Cortex of kidney (tissue), 1 donor: ENCODE results near the gene MITF.
"Not testable (repeated sequence)": the region's sequence is repeated elsewhere in the genome, so short reads cannot be mapped to it uniquely, and the experiment has no call there.

Source experiments
- DNase-seq: peaks from one replicate; lab custom pipeline; 2025; lab: John Stamatoyannopoulos, UW

Gene MITF

GRCh38 chr3:69787436-69788168 is 48.3 kb downstream of the MITF start:
- DNase-seq, result no peak

DNA sequence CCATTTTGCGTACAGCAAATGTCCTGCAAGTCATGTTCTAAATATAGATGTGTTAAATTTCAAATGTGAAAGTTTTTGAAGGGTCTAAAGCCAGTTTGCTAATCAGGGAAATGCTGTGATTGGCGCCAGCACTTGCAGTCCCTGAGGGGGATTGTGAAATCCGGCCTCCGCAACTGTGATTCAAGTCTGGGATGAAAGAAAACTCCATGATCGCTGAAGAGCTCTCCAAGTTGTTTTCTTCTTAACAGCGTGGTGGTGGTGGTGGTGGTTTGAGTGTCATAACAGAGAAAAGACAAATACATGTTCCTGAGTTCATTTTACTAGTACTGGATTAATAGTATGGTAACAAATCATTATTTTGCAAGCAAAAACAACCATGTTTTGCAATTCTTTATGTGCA is 51.8 kb downstream of the MITF start:
- DNase-seq, result no peak

DNA sequence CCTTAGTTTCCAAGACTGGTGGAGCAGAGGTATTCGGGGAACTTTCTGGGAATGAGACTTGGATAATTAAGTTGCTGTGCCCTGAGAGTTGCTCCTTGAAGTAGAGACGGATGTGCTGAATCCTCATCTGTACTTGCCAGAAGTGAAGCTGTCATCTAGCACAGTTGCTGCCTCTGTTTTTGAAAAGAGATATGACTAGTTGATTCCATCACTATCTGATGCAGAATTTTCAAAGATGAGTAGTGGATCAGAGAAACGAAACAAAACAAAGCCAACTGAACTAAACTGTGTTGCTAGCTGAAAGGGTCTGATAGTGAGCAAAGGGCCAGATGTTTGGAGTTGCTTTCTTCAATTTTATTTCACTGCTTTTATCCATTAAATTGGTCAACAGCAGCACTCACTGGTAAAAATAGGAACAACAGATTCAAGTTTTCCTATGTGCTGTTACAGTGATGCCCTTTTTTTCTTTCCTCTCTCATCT is 52.7 kb downstream of the MITF start:
- no peak for DNase-seq

GRCh38 chr3:69796126-69796525 is 56.9 kb downstream of the MITF start:
- DNase-seq, result not testable (repeated sequence)

DNA sequence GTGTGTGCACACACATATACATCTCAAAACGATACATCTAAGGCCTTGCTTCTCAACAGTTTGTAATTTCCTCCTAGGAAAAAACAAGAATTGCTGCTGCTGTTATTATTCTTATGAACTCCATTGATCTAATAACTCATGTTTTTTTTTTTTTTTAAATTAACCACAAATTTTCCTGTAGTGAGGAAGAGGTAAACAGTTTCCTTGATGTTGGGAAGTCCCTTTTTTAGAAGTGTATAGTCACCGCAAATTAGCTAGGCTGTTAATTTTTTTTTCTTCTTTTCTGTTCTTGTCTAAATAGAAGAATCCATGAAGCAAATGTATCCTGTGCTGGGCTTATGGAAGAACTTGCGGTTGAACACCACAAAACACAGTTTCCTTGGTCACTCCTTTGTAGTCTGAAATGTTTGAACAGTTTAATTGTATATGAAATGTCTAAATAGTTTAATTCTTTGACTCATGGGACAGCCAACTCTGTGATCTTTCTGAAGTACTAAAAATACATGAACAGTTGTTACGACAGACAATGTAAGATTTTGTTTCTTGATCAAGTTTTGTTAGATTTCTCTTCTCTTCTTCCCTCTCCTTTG is 64.5 kb downstream of the MITF start:
- no peak for DNase-seq

GRCh38 chr3:69805491-69805890 is 66.2 kb downstream of the MITF start:
- DNase-seq, result no peak

DNA sequence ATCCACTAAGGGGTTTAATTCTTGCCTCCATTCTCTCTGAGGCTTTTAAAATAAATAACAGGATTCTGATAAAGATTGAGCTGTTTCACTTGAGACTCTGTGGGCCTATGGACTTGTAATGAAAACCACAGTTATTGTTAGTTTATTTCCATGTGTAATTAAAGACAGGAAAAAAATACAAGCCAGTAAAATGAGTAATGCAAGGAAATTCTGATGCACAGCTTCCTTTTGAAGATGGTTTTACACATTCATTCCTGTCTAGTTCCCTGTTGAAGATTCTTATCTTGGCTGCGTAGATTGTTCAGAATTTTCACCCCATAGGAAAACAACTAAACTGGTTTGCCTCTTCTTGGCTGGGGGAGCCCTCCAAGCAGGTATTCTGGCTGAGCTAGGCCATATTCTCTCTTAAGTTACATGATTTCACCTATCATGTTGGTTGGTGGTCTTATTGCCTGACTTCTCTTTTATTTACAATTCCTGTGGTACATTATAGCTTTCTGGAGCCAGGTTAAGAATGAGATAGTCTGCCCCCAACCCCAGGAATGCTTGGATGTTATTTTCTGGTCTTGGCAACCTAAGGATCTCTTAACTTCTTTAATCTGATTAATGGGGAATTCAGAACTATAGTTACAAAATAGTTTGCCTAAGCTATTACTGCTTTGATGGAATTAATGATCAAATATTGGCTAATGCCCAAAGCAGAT is 67.6 kb downstream of the MITF start:
- no peak for DNase-seq

DNA sequence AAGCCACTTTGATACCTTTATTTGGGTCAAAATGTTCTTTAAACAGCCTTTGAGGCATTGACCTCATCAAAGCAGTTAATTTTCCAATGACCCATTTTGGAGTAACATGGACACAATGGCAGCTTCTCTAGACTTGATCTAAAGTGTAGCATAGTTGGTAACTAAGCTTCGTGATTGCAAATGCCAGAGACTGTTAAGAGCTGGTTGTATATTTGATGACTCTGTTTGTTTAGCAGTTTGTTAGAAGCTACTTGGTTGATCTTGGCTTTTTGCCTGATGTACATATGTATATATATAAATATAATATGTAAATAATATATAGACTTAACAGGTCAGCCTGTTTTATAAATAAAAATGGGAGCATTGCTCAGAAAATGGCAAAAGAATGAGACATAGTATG is 68.4 kb downstream of the MITF start:
- no peak for DNase-seq

- DNase-seq, result no peak
Observed at GRCh38 chr3:69809076-69809835, 70.0 kb downstream of the MITF start.

DNA sequence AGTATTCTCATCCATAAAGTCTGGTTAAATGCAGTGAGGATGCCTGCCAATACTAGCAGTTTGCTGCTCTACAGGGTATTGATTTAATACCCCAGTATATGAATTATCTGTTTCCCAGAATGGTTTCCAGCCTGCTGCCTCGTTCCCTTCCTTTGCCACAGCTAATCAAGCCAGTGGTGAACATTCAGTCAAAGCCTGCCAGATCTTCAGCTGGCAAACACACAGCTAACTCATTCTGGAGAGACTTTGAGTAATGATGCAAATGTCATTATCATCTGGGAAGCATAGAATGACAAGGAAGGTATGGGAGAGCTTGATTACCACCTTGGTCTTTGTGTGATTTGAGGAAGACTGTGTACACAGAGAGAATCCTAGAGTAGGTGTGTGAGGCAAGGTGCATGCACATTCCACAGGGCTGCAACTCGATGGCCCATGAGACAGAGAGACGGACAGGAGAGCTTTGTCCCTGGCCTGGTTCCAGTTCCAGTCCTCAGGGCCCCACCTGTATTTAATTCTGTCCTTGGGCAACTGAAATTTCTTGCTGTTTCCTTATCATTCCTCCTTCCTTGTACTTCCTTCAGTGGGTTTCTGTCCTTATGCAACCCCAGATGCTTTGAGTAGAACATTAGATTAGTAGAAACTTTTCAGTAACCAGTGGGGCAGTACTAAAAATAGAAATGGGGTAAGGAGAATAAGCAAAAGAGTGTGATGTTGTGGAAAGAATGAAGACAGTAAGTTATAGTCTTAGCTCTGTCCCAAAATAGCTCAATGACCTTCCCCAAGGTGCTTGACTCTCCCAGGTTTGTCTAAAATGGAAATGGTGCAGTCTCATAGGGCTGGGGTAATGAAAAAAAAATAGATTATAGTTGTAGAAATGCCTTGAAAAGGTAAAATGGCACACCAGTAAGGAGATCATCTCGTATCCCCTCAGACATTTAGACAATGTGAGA is 72.5 kb downstream of the MITF start:
- DNase-seq, result no peak

DNA sequence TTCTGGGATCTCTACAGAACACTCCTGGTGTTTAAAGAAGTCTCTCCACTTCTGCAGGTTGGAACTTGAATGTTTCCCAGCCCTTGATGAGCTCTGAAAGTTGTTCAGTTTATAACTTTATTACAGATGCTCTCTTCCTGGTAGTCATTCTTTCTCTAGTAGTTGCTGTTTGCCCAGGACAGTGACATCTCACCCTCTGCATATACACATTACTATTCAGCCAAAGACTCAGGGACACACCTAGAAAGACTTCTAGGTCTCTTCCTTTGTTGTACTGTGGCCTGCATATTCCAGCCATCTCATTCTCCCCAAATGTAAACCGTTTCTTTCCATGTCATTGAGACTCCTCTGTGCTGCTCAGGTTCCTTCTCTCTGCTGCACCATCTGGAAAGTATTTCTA is 76.7 kb downstream of the MITF start:
- DNase-seq, result no peak

DNA sequence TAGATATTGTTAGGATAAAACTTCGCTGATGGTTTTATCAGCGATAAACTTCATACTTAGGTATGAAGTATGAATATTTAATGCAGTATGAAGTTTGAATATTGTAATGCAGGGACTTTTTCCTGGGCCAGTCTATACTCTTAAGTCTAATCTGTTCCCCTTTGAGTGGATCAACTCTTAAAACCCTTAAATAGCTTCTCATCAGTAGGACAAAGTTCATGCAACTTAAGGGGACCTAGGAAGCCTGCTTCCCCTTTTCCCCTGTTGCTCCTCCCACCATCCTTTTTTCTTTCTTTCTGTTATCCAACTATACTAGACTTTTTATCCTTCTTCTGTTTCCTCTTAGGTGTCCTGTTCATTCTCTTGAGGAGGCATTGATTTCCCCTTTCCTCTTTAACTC is 78.7 kb downstream of the MITF start:
- DNase-seq, result no peak

GRCh38 chr3:69819282-69819681 is 80.0 kb downstream of the MITF start:
- DNase-seq, result no peak

- no peak for DNase-seq
Observed at GRCh38 chr3:69821133-69821532, 81.9 kb downstream of the MITF start.

DNA sequence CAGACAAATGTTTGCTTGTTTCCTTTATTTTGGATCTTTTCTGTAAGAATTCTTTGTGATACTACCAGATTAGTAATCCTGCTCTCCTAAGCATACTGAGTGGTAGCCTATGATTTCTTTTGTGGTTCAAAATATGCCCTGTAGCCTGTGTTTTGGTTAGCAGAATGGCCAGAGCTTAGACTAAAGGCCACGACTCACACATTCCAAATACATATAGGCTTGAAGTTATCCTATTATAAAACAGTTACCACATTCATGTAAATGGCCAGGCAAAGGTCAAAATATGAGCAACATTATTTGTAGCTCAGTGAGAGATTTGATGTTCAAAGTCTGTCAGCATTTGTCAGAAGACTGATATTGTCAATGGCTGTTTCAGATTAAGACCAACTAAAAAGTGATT is 84.5 kb downstream of the MITF start:
- no peak for DNase-seq

- no peak for DNase-seq
Observed at GRCh38 chr3:69825446-69825845, 86.2 kb downstream of the MITF start.

DNA sequence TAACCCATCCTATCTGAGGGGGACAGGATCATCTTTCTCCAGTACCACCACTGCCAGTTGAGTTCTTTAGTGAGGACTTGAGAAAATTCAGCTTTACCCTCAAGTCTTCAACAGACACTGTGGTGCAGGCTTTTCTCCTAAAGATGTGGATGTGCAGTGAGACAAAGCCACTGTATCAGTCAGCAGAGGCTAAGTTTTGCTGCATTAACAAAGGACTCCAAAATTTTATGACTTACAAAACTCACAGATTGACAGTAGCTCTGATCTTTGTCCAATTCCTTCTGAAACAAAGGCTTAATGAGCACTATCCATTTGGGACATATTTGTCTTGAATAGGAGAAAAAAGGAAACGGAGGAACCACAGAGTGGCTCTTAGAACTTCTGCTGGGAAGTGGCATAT is 87.9 kb downstream of the MITF start:
- no peak for DNase-seq

DNA sequence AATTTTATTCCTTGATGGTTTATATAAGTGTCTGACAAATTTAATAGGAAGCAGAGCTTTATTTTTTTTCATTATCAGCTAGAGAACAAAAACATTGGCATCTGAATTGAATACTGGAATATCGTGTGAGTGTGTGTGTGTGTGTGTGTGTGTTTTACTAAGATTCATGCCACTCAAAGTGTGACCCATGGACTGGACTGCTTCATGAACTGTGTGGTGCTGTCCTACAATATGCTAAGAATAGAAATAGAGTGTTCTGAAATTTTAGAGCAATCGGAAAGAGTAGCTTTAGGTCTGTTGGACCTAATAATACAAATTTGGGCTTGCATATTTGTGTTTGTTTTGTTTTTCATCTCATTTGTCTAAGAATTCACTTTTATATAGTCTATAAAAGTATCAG is 89.6 kb downstream of the MITF start:
- DNase-seq, result no peak

GRCh38 chr3:69830147-69830546 is 90.9 kb downstream of the MITF start:
- DNase-seq, result no peak

DNA sequence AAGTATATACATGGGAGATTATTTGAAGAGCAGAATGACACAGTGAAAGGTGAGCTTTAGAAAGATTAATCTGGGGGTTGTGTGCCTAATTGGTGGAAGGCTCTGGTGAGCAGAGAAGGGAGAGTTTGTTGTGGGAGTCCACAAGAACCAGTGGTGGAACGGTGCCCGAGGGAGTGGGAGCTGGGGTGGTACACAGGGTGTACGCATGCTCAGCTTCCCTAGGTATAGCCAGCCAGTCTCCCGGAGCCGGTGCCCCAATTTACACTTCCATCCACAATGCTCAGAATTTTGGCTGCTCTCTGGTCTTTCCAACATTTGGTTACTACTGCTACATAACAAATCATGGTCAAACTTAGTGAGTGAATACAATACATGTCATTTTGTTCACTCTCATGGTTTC is 92.5 kb downstream of the MITF start:
- DNase-seq, result no peak

GRCh38 chr3:69833591-69833990 is 94.3 kb downstream of the MITF start:
- DNase-seq, result no peak
